ENCODE data around the gene RETREG3.
A peak's percentile ranks its signal among the peaks of the same experiment; 100 is the strongest.

The RETREG3 gene

GRCh38 chr17:42544874-42545283 is 64.3 kb downstream of the RETREG3 start:
- H3K27ac ChIP-seq, result no peak overlapping the region
- no peak for TF ChIP-seq CTCF (conservative IDR thresholded peaks at IDR 0.05)
- TF ChIP-seq ZFX (IDR thresholded peaks at IDR 0.05), result no peak

GRCh38 chr17:42543190-42544079 is 65.7 kb downstream of the RETREG3 start:
- no peak for TF ChIP-seq ZFX (IDR thresholded peaks at IDR 0.05)
- no peak for TF ChIP-seq CTCF (conservative IDR thresholded peaks at IDR 0.05)
- peak overlapping the region; percentile 78; the same call in 1 of the 2 replicates for H3K27ac ChIP-seq

- H3K27ac ChIP-seq, result peak overlapping the region; percentile 78
- TF ChIP-seq ZFX (IDR thresholded peaks at IDR 0.05), result no peak
Measured at GRCh38 chr17:42541041-42541833, 67.9 kb downstream of the RETREG3 start.

- peak overlapping the region; percentile 78 for H3K27ac ChIP-seq
Measured at GRCh38 chr17:42540558-42540957, 68.6 kb downstream of the RETREG3 start.

GRCh38 chr17:42538482-42538881 is 70.7 kb downstream of the RETREG3 start:
- no peak overlapping the region for H3K27ac ChIP-seq
- TF ChIP-seq ZFX (IDR thresholded peaks at IDR 0.05) (no peak), CTCF (conservative IDR thresholded peaks at IDR 0.05) (no peak)

GRCh38 chr17:42537826-42538451 is 71.2 kb downstream of the RETREG3 start:
- TF ChIP-seq ZFX (IDR thresholded peaks at IDR 0.05) (no peak), CTCF (conservative IDR thresholded peaks at IDR 0.05) (no peak)
- H3K27ac ChIP-seq, result no peak overlapping the region

- peak overlapping the region; percentile 93 for H3K27ac ChIP-seq
- TF ChIP-seq CTCF (conservative IDR thresholded peaks at IDR 0.05), result no peak
- no peak for TF ChIP-seq ZFX (IDR thresholded peaks at IDR 0.05)
Measured at GRCh38 chr17:42537156-42537805, 71.9 kb downstream of the RETREG3 start.

Data from C4-2B (cell line).